GM12801 (cell line): ENCODE measurements around the gene BNC2.

ENCODE experiments used
- TF ChIP-seq, protein P1 (sequence below): IDR thresholded peaks from one replicate; pipeline ENCODE4 v1.5.1; 2011; ENCODE audit warnings: control low read depth; ENCODE audit not compliant: insufficient read length; ENCODE audit errors: extremely low read depth

Gene BNC2

DNA sequence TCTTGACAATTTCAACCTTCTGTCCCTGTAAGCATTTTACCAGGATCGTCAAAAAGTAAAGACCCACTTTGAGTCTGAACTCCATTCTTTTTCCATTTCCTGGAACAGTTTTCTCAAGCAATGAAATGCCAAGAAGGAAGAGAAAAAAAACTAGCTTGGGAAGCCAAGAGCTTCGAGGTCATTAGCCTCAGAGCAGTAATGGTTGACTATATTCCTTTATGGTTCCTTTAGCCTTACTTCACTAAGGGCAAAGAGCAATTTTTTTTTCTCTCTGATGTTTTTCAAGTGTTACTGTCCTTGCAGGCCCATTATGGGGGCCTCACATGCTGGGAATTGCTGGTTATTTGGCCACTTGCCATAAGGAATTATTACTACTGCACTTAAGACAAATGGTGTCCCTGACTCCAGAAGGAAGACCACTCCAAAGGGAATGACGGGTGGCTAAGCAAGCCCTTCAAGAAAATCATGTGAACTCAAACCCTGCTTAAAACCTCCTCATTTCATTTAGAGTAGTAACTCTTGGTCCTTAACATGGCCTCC is 37.1 kb downstream of the BNC2 start:
- TF ChIP-seq, protein P1, sequence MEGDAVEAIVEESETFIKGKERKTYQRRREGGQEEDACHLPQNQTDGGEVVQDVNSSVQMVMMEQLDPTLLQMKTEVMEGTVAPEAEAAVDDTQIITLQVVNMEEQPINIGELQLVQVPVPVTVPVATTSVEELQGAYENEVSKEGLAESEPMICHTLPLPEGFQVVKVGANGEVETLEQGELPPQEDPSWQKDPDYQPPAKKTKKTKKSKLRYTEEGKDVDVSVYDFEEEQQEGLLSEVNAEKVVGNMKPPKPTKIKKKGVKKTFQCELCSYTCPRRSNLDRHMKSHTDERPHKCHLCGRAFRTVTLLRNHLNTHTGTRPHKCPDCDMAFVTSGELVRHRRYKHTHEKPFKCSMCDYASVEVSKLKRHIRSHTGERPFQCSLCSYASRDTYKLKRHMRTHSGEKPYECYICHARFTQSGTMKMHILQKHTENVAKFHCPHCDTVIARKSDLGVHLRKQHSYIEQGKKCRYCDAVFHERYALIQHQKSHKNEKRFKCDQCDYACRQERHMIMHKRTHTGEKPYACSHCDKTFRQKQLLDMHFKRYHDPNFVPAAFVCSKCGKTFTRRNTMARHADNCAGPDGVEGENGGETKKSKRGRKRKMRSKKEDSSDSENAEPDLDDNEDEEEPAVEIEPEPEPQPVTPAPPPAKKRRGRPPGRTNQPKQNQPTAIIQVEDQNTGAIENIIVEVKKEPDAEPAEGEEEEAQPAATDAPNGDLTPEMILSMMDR = no peak

- TF ChIP-seq, protein P1 = no peak
These were observed 38.4 kb downstream of the BNC2 start for GRCh38 chr9:16832101-16832500.

- TF ChIP-seq, protein P1 = no peak
These were observed 39.7 kb downstream of the BNC2 start for GRCh38 chr9:16830806-16831205.

DNA sequence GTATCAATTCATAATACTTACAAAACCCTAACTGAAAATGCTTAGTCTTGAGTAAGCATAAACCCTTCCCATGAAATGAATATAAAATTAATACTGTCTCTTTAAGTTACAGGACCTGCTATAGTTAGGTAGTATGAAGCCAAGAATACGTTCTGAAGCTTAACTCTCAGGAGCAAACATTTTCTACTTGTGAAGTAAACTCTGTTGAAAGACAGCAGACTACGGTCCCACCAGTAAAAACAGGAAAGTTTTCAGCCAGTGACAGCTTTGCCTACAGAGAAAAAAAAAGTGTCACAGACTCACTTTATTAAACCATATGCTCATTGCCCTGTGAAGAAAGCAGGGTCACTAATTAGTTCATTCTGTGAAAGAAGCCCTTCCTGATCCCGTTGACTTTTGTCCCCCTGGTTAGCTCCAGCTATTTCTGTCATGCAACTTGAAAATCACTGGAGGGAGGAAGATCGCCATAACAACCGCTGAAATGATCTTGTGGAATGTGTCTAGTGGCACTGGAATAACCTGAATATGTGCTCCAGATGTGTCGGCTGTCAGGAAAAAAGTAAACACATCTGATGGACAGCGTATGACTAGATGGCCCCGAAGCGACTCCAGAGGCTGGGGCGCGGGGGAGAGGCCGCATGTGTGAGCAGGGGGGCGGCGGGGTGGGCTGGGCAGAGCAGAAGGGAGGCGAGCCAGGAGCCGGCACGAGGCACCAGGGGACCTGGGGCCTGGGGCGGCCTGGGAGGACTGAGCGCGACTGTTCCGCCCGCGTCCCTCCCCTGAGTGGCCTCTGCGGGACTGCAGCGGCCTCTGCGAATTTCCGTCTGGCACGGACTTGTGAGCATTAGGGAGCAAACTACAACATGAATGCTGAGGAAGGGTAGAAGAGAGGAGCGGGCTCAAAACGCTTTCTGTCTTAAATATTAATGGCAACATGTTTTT is 41.9 kb downstream of the BNC2 start:
- TF ChIP-seq, protein P1 = no peak

DNA sequence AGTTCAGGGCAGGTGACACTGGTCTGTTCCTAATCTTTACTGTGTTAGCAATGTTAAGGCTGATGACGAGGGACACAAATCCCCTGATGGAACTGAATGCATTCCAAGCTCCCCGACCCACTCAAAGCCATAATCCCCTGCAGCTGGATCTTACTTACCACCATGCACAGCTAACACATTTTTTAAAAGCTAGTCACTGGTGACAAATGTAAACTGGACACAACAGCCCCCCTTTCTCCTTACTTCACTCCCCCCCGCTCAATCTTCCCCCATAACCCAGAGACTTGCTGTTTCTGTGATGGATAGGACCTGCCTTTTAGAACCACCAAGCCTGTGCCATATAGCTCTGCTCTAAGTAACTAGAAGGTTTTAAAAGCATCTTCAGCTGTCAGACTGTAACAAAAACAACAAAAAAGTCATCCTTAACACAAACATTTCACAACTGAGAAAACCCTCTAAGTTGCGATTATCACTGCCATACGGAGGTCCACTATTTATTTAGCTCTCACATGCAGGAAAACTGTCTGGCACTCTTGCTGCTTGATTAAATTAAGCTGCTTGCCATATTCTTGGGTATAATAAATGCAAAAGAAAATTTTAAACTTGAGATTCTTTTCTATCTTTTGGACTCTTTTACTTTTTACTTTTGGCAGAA is 44.4 kb downstream of the BNC2 start:
- TF ChIP-seq, protein P1 = no peak

DNA sequence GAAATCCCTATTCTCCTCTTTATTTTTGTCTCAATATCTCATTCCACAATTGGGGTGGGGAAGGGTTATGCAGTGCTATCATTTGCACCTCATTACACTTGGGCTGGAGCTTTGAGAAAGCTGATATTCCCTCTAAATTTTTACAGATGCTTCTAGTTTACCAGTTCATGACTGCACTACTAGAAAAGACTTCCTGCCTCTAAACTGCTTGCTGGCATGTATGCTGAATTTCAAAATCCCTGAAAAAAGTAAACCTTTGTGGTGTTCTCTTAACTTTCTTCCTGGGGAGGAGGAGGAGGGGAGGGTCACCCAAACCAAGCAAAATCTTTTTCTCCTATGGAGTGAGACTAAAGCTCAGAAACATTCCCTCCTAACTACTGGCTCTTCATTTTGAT is 45.1 kb downstream of the BNC2 start:
- TF ChIP-seq, protein P1 = no peak

DNA sequence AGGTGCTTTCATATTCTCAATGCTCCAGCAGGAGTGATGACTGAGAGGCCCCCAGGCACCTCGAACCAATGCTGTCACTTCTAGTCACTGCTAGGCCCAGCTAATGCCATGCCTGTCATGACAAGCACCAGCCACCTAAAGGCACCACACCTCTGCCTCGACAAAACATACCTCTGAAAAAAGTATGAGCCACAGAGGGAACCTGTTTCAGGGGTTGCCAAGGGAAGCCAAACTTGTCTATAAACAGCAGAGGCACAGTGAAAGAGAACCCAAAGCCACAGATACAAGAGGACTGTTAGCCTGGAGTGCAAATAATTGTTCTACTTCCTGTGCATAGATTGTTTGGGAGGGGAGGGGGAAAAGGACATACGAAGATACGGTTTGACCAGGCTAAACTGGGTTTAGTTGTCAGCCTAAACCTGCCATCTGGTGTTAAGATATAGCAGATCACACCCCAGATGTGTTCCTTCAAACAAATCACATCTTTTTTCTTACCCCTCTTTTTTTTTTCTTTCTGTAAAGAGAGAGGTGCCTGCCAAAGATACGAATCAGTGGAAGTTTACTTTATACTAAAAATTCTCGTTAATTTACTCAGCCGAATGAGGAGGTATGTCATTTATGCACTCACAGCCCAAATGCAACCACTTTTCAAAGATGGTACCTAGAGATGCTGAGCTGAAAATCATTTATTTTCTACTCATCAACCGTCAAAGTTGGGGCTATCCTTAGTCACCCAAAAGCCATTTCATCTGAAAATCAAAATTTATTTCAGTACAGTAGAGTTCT is 45.7 kb downstream of the BNC2 start:
- TF ChIP-seq, protein P1 = no peak
